ENCODE results near the gene DPP10. TPM values are rescaled to one million over a fixed set of nuclear protein-coding genes. Genes with fewer than 3 reads are reported as not detected.
"Not testable (repeated sequence)": the region's sequence is repeated elsewhere in the genome, so short reads cannot be mapped to it uniquely, and the experiment has no call there.

DPP10 gene
- total RNA-seq, 1 donor from 2014 or later, result 1.0 TPM

DNA sequence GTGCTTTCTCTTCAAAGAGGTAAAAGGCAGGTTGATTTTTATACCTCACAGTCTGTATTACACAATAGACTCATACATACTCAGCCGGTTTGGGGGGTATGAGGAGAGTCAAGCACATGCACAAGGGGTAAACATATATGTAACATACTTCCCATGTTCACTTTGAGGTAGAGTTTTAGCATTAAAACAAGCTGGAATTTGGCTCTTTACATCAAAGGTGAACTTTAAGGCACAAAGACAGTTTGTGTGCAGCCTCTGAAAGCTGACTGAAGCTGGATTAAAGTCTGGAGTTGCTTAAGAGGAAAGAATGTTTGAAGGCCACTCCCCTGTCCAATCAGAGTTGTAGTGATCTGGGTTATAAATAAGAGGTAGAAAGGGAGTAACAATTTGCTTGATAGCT lies 282.0 kb downstream of the DPP10 start:
- no peak for DNase-seq (ENCODE audit: low spot score)

DNA sequence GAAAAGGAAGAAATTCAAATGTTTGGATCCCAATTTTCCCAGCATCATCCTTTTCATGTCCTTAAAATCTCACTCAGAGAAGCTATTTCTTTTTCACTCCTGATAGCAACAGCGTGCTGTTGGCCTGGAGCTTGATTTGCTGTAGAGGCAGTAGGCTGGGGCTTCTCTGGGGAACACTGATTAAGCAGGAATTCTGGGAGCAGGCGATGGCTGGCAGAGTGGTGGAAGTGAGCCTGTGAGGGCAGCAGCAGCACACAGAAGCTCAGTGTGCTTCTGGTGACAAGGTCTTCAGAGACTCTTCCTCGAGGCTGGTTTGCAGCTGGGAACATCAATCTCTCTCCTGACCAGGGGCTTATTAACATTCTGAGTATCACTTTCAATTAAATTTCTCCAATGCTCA lies 284.6 kb downstream of the DPP10 start:
- no peak for DNase-seq (ENCODE audit: low spot score)

DNA sequence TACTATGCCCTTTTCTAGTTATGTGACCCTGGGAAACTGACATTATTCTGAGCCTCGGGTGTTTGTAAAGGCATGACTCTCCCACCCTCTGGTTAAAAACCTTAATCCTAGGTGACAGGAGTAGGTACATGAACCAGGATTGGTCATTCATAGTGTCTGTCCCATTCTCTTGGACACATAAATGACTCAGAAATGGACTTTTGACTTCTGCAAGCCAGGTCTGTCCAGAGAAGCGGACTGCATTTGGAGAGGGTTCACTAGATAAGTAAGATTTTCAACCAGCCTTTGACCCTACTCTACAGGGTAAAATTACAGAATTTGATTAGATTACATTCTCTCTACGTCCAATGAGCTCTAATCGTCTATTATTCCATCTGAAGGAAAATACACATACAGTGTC lies 285.9 kb downstream of the DPP10 start:
- no peak for DNase-seq (ENCODE audit: low spot score)

DNA sequence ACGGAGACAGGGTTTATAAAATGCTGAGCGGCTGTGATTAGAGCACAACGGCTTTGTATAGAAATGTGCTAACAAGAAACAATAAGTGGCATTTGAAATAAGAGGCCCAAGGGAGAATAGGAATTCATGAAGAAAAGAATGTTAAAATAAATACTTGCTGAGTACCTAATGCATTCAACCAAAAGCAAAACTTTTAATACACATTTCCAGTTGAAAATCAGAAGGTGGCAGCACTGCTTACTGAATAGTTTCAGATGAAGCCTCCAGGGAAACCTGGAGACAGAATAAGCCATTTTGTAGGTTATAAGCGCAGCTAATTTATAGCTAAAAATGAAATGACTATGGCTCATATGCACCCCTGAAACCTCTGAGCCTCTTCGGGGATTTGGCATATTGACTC lies 286.6 kb downstream of the DPP10 start:
- DNase-seq (ENCODE audit: low spot score), result no peak

DNA sequence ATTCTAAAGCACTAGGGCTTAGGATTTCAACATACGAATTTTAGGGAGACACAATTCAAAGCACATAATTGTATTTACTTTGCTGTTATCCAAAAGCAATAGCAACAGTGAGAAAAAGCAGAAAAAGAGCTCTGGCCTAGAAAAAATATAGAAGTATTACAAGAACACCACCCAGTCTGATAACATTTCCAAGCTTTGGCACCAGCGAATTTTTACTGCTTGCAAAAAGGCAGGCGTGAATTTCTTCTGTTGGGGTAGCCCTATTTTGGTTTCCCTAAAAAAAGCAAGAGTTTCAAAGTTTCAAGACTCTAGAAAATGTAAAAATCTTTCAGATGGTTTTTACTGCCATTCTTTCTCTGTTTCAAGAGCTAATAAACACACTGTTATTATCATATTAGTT lies 292.7 kb downstream of the DPP10 start:
- DNase-seq (ENCODE audit: low spot score), result no peak

DNA sequence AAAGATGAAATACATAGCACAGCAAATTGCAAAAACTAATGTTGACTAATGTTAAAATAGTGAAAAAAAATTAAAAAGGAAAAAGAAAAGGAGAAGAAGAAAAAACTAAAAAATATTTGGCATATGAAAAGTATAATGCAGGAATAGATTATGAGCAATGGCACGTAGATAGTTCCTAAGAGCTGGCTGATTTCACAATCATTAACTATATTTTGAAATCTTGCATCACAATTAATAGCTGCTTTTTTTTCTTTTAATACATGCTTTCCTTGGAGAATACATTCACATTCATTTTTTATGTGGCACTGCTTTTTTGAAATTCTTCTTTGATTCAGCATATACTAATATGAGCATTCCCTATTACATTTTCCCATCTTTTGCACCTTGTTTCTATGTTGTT lies 299.8 kb downstream of the DPP10 start:
- DNase-seq (ENCODE audit: low spot score), result no peak

DNA sequence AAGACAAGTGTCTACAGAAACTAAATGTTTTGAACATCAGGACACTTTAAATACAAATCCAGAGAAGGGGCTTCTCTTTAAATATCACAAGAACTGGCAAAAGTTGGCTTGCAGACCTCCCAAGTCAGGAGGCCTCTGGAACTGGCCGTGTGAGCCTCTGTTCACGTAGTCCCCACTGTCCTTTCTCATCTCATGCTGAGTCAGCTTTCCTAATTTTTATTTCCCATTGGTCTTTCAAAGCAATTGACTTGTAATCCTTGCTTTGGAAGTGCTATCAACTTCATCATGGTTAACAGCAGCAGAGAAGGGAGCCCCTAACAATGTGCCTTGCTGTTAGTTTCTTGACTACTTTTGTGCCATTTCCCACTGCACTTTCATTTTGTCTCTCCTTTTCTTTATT lies 303.3 kb downstream of the DPP10 start:
- DNase-seq (ENCODE audit: low spot score), result no peak

DNA sequence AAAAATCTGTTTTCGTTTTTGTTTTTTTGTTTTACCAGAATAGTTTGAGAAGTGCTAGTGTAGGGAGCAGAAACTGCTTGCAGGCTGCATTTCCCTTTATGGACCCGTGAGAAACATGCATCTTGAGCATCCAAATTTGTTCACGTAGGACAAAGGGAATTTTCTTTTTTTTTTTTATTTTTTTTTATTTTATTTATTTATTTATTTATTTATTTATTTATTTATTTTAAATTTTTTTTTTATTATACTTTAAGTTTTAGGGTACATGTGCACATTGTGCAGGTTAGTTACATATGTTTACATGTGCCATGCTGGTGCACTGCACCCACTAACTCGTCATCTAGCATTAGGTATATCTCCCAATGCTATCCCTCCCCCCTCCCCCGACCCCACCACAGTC lies 305.7 kb downstream of the DPP10 start:
- not testable (repeated sequence) for DNase-seq (ENCODE audit: low spot score)

DNA sequence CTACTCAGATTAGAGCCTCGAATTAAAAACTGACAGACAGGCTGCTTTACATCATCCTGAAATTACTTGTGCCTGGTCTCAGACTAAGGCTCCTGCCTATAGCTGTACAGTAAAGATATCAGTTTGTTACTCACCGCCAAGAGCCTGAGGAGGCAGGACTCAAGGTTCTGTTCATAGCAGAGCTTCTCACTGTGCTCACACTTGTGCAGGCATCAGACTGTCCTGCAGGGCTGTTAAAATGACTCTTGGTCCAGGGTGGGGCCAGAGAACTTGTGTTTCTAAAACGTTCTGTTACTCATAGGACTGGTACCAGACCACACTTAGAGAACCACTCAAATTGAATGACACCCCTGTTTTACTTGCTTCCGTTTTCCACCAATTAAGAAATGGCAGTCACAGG lies 310.0 kb downstream of the DPP10 start:
- DNase-seq (ENCODE audit: low spot score), result no peak

DNA sequence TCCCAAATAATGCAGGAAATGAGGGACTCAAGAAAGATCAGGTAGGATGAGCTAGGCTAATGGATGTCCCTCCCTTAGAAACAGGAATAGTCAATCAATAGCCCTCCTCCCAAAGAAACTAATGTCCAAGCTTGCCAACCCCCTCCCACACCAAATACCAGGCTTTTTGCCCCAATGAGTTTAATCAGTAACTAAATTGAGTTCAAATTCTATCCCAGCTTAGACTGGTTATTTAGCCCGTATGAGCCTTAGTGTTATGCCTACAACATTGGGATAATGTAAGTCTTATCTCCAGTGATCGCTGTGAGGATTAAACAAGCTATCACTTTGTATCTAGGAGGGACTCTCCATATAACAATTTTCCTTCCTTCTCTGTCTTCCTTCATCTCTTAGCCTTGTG lies 310.7 kb downstream of the DPP10 start:
- no peak for DNase-seq (ENCODE audit: low spot score)

DNA sequence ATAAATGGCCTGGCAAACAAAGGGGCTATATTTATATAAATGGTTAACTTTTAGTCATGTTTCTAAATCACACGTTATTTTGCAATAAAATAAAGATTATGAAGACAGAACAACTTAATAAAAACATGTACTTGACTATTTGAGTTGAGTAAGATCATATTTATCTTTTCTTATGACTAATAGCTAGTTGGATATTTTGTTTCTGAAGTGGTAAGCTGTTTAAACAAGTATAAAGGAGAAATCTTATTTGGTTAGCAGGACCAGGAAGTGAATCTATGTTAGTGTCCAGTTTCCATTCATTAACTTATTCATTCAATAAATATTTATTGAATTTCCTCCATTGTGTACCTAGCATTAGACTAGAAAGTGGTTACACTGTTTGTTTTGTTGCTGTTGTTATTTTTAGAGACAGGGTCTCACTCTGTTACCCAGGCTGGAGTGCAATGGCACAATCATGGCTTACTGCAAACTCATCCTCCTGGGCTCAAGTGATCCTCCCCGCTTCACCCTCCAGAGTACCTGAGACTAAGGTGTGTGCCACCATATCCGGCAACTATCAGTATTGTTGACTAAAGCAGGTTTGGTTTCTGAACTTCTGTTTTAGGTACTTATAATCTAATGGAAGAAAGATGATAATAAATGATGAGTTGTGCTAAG lies 312.6 kb downstream of the DPP10 start:
- no peak for DNase-seq (ENCODE audit: low spot score)

DNA sequence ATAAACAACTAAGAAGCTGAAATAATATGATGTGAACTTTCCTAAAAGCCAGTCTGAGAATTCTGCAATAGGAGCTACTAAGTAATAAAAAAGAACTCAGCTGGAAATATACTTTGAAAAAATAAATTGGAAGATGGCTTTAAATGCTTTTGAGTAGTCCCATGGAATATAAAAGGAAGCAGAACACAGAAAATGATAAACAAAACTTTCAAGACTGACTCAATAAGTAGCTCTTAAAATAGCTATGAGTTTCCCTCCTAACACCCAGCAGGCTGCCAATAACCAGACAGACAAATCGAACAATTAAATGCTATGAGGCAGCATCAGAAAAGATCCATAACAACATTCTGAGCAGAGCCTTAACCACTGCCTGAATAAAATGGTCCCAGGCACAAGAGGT lies 319.9 kb downstream of the DPP10 start:
- no peak for DNase-seq (ENCODE audit: low spot score)

DNA sequence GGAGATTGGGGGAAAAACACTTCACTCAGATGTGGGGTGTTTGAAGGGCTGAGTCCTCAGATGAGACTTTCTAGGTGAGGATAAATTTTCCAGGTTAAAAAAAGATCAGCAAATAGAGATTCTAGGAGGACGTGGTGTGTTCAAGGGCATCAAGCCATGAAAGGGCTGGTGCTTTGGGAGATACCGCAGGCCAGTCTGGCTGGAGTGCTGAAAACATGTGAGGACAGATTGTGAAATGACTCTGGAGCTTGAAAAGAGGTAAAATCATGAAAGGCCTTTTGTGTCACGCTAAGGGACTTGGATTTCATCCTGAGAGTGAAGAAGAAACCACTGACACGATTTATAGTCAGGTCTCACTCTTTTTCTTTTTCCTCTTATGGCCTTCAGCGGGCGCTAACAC lies 320.5 kb downstream of the DPP10 start:
- no peak for DNase-seq (ENCODE audit: low spot score)

DNA sequence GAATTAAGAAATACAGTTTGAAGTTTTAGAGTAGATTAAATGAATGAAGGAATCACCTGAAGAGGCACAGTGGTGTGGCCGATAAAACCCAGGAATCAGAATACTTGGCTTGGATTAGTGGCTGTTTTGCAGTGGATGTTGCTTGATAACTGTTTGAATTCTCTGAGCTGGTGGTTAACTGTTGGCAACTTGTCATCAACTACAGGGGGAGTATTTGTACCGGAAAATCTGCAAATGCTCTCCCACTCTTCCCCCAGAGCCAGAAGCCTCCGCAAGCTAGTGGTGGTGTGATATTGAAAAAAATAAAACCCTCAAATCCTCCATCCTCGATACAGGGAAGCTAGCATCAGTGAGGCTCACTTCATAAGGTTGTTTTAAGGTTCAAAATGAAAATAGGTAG lies 326.7 kb downstream of the DPP10 start:
- DNase-seq (ENCODE audit: low spot score), result no peak

DNA sequence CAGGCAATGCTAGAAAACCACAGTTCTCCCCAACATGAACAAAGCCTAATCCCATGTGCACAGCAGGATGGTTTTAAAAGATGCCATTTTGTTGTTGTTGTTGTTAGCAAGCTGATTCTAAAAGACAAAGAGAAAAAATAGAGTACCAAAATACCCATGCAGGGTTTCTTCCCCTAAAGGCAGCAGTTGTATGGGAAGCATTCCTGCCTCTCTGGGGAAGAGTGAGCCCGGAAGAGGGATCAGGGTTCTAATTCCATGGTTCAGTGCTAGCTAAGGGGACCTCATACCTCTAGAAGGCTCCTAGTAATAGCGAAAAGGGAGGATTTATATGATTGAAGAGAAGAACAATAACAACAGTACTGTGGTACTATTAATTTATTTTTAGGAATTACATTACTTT lies 327.6 kb downstream of the DPP10 start:
- no peak for DNase-seq (ENCODE audit: low spot score)

DNA sequence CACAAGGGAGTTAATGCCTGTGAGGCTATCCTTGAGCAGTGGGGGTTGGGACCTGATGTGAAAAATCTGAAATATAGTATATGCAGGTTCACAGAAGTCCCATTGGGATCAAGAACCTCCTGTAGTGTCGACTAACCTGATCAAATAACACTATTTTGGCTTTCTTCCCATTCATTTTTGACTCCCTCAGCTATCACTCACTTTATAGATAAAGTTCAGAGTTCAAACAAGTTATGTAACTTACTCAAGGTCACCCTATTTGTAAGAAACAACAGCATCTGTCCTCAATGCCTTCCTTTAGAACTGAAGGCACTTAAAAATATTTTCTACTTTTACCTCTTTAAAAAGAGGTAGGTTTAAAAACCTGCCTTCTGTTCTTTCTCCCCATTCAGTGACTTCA lies 341.6 kb downstream of the DPP10 start:
- no peak for DNase-seq (ENCODE audit: low spot score)

DNA sequence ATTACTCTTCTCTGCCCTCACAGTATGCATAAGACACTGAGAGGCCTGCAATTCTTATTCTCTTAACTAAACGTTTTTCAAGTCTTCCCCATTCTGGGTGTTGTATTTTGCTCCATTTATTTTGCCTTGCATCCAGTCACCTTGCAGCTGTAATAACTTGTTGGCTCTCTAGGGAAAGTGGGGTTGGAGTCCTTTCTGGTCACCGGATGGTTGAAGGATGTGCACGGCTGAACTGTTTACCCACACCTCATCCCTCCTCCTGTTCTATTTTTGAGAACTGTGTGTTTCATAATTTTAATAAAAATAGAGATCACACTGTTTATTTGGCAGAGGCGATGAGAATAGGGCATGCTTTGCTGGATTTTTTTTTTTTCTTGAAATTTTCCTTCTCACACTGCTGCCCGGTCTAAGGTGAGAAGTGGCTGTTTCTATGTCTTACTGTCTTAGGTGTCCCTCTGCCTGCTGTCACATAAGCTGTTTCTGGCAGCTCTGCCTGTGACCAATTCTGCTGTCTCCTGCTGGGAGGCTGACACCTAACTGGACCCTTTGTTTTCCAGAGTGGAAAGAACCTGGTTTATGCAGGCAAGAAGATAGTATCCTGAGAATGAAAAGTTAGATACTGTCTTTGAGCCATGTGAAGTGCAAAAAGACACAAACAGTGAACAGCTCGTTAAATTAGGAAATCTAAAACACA lies 342.6 kb downstream of the DPP10 start:
- DNase-seq (ENCODE audit: low spot score), result no peak

DNA sequence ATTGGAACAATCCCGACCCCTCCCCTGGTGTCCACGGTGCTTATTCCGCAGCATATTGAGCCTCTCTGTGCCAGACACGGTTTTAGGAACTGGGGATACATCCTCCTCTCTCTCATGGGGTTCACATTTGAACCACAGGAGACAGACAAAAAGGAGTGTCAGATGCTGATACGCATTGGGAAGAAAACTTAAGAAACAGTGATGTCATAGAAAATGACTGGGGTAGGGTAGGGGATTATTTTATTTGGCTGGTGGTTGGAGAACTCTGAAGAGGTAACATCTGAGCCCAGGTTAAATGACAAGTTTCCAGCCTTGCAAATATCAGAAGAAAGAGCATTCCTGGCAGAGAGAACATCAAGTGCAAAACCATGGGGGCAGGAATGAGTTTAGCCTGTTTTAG lies 344.5 kb downstream of the DPP10 start:
- no peak for DNase-seq (ENCODE audit: low spot score)

DNA sequence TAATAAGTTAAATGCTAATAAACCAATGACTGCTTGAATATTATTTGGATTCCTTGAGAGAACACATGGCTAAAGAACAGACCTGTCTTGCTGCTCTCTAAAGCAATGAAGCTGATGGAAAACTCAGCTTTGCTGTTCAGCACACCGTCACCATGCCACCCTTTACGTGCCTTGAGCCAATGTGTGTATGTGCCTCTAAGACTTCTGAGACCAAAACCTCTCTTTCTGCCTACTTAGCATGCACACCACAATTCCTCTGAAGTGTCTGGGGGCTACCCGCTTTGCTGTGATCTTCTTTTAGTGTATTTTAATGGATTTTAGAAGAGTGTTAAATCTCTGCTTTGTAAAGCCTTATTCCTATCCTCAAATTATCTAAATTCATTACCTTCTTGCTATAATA lies 345.0 kb downstream of the DPP10 start:
- DNase-seq (ENCODE audit: low spot score), result no peak

DNA sequence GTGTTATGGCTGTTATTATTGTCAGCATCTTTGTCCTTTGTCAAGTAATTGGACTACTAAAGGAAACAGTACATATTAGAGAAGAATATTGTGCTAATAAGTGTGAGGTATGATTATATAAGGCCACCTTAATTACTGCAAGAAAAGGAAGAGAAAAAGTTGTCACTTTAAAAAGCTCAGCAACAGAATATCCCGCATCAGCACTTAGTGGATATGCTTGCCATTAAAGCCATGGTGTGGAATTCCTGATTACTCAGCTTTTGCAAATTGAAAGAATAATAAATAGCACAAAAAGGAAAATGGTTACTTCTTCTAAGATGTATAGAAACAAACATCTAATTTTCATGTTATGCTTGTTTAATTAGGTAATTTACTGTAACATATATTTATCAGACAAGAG lies 347.5 kb downstream of the DPP10 start:
- DNase-seq (ENCODE audit: low spot score), result no peak

DNA sequence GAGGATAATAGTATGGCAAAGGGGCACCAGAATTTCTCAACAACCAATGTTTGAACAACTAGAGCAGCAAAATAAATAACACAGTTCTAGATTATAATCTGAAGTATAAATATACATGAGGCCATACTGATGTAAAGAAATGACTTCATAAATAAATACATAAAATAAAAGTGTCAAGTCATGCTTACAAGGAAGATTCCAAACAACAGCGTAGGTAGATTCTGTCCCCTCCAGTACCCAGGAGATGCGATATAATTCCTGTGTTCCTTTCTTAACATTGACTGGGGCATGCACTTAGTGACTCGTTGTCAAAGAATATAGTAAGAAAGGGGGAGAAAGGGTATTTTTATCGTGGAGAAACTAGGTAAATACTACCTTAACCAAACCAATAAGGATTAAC lies 355.1 kb downstream of the DPP10 start:
- DNase-seq (ENCODE audit: low spot score), result no peak

DNA sequence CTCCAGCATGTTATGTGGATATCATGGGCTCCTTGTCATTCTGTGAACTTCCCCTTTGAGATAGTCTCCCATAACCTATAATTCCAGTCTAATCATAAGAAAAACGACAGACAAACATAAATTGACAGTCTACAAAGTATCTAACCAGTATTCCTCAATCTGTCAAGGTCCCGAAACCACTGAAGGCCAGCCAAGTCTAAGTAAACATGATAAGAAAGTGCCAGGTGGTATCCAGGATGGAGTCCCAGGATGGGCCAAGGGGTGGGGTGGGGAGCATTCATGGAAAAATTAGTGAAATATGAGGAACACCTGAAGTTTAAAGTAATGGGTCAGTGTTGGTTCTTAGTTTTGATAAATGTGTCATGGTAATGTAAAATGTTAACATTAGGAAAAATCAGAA lies 355.5 kb downstream of the DPP10 start:
- no peak for DNase-seq (ENCODE audit: low spot score)

DNA sequence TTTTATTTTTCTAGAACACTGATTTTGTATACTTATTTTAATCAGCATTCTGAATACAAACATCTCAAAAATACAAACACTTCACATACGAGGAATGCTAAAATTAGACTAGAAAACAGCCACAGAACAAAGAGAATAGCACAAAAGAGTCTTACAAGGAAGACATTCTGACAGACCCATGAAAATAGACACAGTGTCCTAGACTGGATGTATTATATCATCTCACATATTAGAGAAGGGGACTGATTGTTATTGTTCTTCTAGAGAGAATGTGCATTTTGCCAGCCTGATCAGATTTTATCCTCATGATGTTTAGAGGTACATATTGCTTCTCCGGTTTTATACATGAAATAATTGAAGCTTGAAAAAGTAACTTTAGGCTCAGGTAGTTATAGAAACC lies 357.9 kb downstream of the DPP10 start:
- no peak for DNase-seq (ENCODE audit: low spot score)

DNA sequence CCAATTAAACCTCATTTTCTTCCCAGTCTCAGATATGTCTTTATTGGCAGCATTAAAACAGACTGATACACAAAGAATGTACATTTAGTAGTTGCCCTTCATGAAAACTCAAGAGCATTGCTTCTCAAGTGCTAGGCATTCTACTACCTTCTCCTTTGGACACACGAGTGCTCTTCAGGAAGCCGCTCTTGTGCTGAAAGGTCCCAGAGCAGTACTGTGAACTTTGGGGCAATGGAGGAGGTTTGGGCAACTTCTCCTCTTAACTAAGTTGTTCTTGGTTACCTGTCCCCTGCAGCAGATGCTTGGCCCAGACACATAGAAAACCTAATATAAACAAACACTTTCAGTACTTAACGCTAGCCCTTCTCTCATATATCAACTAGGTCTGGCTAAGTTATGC lies 362.8 kb downstream of the DPP10 start:
- DNase-seq (ENCODE audit: low spot score), result no peak

Data from ureter (tissue), 1 donor.